GM20431 (cell line): ENCODE data around the gene MUC6.

Experiments used
- in situ Hi-C: fragments of 300-500 bp; cut with MseI, MboI; formaldehyde crosslinking; loops from one replicate; pipeline ENCODE4 v1.15.0; 2020; ENCODE audit warnings: low sequenced_read_pairs; ENCODE audit not compliant: unreplicated experiment

Gene MUC6

DNA sequence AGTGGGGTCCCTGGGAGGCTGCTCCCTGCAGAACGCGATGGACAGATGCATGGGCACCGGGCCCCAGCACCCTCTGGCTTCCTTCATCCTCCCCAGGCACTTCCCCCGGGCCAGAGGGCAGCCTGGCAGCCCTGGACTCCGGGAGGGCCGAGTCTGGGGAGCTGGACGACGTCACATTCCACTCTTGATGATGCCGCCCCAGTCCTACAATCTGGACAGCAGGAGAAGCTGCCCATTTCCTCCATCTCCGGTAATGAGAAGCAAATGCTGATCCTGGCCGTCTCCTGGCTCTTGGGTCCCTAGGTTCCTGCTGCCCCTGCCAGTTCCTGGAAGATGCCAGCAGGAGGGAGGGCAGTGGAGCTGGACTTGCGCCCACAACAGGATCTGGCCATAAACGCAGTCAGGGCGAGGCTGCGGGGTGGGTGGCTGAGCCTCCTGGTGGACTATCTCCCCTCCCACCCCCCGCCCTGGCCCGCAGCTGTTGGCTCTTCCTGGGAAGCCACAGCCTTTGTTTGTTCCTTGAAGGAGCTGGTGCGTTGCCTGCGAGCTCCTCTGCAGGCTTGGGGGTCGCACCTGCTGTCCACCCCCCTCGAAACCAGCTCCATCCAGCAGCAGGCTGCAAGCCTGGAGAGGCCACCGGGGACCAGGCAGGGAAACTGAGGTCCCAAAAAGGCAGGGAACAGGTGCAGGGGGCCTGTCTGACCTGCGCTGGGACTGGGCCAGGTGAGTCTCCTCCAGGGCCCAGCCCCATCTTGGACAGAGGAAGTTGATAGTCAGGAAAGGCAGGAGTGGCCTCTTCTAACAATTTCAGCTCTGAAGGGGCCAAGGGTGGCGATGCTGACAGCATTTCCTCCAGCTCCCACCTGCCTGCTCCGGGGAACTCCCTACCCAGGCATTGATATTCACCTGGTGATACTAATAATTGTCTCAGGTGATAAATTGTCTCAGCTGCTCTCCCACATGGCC lies 17.9 kb upstream of the MUC6 start:
- in situ Hi-C loops: loop anchor here (10.0 kb wide), 1 partner anchor 200 kb away; no protein-coding TSS in a partner anchor

DNA sequence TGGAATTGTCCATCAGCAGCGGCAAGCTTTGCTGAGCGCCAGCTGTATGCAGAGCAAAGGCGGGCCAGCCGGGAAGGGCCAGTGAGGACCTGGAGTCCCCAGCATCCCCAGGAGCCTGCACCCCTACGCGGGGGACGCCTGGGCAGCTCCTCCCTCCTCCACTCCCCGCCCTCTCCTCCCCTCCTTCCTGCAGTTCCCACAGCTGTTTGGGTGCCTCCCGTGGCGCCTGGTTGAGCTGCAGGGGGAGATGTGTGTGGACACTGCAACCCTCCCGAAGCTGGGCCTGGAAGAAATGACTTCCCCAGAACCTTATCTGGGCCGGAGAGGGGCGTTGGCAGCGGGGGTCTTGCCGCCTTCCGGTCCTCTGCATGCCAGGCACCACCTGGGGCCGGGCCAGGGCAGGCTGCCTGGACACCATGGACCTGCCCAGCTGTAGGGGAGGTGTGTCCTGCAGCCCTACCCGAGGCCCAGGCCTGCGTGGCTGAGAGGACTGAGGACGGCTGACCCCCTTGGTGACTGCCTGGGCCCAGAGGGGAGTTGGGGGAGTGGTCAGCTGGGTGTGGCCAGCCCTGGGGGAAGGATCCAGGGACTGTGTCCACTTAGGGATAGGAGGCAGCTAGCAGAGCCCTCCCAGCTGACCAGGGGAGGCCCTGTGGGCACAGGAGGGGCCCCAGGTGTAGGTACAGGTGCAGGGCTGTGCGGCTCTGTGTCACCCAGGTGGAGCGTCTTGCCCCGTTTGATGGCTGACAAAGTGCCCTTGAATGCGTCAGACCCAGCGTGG lies 16.8 kb upstream of the MUC6 start:
- in situ Hi-C loops: loop anchor here (10.0 kb wide), 1 partner anchor 199 kb away; no protein-coding TSS in a partner anchor

DNA sequence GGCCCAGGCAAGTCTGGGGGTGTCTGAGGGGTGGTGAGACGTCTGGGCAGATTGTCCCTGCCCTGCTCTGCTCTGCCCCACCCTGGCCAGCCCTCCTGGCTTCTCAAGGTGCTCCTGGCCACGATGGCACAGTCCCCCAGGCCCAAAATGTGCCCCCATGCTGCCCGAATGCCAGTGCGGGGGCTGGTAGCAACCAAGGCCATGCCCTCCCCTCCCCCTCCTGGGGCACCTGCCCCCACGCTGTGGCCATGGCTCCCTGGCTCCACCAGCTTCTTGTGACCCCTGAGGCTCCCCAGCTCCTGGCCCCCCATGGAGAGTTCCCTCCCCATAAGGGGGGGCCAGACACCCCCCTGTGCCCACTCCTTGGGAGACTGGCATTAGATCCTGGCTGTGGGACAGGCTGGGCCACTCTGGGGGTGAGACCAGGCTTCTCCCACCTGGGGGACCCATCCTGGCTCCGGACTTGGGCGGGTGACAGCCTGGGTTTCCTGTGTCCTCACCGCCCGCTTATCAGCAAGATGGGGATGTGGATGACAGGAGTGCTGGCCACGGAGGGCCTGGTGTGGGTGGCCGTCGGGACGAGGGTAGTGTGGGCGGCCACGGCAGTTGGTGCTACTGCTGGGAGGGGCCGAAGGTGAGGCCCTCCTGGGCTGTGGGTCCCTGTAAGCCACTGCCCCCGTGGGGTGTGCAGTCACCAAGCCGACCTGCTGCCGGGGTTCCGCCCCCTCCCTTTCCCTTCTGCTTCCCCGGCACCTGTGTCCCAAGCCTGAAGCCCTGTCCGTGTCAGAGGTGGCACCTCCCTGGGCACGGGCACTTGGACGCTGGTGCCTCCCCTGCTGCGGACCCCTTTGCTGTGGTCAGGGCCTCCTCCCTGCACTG lies 15.9 kb upstream of the MUC6 start:
- in situ Hi-C loops: loop anchor here (10.0 kb wide), 1 partner anchor 198 kb away; no protein-coding TSS in a partner anchor

DNA sequence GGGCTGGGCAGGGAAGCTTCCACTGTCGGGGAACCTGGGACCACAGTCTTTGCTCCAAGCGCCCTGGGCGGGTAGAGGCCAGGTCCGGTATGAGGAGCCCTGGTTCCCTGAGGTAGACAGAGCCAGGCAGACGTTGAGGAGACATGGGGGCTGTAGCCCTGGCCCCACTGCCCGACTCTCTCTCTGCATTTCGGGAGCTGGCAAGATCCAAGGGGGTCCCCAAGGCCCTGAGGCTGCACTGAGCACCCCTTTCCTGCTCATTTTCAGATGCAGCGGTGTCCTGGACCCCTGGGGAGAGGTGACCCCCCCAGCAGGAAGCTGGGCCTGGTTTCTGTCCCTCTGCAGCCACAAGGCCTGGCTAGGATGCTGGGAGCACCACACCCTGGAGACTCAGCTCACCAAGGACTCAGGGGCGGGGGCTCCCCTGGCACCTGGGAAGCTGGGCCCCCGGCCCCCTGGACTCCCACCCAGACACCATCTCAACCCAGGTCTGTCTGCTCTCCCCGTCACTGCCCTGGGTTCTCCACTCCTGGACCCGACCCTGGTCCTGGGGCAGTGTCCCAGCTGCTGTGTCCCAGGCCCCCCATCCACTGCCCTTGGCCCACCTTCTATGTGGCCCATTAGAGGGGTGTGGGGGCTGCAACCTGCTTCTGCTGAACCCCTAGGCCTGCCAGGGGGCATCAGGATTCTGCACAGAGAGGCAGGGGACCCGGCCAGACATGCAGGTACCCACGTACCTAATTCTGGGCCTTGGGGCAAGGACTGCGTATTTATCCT lies 15.0 kb upstream of the MUC6 start:
- in situ Hi-C loops: loop anchor here (10.0 kb wide), 1 partner anchor 197 kb away; no protein-coding TSS in a partner anchor

DNA sequence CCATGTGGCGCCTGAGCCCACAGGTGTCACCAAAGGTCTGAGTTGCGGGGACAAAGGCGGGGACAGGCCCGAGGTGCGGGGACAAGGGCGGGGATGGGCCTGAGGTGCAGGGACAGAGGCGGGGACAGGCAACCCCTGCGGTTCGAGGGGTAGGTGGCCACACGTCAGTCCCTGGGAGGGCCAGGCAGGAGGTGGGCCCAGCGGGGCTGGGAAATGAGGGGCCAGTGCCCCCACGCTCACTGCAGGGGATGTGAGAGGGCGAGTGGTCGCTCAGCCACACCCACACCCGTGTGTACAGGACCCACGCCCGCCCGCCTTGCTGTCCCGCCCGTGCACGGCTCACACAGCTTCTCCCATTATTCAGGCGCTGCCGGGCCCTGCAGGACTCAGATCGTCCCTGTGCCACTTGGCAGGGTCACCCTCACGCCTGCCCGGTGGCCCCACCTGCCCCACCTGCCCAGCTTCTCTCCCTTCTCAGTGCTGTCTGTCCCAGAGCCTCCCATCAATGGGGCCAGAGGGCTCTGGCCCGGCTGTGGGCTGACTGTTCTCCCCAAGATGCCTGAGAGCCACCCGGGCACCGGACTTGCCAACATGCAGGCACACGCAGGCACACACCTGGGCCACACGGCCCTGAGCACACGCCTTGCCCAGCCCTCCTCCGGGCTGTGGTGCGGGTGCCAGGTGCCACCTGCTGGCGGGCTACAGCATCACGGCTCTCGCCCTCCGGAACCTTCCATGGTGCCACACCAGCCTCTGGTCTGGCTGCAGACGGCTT lies 14.2 kb upstream of the MUC6 start:
- in situ Hi-C loops: loop anchor here (10.0 kb wide), 1 partner anchor 196 kb away; no protein-coding TSS in a partner anchor

DNA sequence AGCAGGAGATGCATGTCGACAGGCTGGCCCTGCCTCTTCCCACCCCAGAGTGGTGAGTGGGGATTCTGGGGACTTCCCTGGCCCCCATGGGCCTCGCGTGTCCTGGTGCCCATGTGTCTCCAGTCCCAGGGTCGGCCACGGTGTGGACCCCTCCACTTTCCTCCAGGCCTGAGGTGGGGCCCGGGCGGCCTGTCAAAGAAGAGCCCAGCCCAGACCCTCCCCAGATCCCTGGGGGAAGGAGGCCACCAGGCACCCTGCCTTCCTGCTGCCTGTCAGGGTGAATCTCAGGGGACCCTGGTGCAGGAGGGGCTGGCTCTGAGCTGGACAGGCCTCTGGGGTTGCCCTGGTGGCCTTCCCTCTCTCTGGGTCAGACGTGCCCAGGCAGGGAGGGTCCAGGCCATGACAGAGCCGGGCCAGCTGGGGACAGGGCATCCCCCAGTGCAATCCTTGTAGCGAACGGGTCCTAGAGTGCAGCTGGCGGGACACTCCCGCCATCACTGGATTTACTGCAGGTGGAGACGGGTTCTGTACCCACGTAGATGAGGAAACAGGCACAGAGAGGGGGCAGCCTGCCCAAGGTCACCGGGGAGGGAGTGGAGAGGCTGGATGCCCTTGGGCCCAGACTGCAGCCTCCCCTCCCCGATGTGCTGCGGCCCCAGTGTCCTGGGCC lies 13.5 kb upstream of the MUC6 start:
- in situ Hi-C loops: loop anchor here (10.0 kb wide), 1 partner anchor 195 kb away; no protein-coding TSS in a partner anchor

DNA sequence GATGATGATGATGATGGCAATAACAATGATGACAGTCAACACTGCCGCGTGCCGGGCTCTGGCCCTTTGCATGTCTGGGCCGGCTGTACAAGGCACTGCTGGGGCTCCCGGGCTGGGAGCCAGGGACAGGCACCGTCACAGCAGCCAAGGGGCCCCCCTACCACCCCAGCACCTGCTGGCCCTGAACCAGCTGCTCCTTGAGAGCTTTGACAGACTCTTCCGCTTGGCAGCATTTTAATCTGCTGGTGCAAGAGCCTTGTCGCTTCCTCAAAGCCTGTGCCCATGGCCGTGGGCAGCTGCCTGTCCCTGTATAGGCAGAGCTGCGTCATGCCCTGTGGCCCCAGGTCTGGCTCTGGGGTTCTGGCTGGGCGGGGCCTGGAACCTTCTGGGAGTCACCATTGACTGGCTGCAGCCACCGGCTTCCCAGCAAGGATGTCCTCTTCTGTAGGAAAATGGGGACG lies 12.9 kb upstream of the MUC6 start:
- in situ Hi-C loops: no loop called here

DNA sequence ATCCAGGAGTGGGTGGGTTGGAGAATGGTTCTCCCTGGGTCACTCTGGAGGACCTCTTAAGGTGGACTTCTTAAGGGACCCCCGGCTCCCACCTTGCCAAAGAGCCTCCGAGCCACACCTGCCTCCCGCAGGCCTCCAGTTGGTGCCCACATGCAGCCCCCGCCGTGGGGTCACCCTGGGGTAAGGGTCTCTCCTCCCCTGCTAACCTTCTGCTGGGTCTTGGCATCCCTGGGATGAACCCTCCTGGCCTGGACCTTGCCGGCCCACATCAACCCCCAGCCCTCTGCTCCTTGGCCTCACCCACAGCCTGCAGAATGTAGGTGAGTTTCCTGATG lies 12.5 kb upstream of the MUC6 start:
- in situ Hi-C loops: no loop called here

DNA sequence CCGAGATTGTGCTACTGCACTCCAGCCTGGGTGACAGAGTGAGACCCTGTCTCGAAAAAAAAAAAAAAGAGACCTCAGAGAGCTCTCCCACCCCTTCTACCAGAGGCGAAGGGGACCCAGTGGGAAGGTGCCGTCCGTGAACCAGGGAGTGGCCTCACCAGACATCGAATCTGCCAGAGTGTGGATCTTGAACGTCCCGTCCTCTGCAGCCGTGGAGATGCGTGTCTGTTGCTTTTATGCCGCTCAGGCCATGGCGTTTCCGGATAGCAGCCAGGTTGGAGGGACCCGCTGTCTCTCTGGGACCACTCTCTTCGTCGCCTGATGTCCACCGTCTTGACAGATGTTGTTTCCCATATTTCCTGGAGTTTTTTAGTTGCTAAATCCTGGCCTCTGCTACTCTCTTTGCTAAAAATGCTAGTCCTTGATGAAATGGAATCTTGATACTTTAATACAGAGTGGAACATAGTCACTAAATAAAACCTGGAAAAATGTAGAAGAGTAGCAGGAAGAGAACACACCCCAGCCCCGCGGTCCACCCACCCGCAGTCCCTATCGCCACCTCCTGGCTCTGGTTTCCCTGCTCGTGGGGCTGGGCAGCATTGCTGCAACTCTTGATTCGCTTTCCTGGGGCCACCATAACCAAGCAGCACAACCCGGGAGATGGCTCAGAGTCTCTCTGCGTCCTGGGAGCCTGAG lies 12.0 kb upstream of the MUC6 start:
- in situ Hi-C loops: no loop called here

DNA sequence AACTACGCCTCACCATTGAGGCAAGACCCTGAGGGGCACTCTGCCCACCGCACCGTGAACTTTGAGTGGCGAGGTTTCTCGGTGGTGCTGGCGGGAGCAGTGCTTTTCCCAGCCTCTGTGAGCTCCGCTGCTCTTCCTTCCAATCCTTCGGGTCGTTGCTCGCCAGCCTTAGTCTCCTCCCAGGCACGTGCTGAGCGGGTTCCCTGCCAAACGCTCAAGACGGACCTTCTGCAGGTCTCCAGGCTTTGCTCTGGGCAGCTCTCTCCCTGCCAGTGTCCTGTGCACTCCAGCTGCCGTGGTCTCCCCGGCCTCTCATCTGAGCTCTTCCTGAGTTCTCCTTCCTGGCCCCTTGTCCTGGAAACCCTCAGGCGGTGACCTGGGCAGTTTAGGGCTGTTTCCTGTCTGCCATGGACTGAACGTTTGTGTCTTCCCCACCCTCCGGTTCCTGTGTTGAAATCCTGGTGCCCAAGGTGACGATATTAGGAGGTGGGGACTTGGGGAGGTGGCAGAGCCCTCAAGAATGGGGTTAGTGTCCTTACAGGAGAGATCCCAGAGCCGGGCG lies 11.2 kb upstream of the MUC6 start:
- in situ Hi-C loops: no loop called here

DNA sequence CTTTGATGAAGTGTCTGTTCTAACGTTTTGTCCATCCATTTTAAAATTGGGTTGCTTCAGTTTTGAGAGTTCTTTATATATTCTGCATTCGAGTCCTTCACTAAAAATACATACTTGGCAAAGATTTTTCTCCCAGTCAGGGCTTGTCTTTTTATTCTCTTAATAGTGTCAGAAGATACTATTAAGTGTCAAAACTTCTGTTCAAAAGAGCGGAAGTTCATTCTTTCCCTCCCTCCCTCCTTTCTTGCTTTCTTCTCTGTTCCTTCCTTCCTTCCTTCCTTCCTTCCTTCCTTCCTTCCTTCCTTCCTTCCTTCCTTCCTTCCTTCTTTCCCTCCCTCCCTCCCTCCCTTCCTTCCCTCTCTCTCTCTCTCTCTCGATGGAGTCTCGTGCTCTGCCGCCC lies 7.6 kb upstream of the MUC6 start:
- in situ Hi-C loops: no loop called here

DNA sequence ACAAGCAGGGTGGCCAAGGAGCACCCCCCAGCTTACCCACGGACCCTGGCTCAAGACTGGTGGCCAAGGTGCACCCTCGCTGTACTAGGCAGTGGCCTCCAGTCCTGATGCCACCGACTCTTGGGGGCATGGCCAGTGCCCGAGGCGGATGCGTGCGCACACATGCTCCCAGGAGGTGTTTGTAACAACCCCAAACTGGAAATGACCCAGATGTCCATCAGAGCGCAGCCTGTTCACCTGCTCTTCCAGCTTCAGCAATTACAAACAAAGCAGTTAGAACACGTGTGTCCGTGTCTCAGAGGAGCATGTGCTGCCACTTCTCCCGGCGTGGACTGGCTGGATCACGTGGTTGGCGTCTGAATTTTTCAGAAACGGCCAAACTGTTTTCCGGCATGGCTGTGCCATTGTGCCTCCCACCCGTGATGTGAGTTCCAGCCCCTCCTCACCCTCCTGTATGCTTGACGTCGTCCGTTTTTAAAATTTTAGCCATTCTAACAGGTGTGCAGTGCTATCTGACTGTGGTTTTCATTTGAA lies 7.1 kb upstream of the MUC6 start:
- in situ Hi-C loops: no loop called here

DNA sequence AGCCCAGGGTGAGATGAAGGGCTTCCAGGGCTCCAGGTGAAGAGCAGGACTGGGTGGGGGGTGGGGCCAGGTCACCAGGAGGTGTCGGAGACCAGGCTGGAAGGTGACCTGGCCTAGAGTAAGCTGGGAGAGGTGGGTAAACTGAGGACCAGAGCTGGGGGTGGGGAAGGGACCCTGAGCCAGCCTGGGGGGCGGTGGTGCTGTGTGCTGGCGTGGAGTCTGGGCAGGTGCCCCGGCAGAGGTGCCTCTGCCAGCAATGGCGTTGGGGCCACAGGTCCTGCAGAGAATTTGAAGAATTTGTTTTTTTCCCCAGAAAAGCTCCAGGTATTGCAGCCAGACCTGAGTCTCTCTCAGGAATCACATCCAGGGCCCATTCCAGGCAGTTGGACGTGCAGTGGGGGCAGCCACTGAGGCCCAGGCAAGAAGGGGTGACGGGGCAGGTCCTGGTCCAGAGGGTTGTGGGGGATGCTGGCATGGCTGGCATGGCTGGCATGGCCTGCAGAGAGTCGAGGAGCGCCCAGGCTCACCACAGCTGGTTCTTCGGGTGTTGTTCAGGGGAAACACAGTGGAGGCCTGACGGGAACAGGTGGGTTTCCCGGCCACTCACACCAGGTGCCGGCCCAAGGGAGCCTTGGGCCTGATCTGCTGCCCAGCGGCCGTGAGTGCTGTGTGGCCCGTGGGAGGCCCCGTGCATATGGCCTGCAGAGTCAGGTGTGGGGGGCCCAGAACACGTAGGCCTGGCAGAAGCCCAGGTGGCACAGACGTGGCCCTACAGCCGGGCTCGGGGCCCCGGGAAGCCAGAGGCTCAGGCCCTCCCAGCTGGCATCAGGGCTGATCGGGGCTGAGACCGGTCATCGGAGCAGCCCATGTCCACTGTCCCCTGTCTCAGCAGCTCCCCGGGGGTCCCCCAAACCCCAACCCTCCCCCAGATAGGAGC lies 6.4 kb upstream of the MUC6 start:
- in situ Hi-C loops: no loop called here

DNA sequence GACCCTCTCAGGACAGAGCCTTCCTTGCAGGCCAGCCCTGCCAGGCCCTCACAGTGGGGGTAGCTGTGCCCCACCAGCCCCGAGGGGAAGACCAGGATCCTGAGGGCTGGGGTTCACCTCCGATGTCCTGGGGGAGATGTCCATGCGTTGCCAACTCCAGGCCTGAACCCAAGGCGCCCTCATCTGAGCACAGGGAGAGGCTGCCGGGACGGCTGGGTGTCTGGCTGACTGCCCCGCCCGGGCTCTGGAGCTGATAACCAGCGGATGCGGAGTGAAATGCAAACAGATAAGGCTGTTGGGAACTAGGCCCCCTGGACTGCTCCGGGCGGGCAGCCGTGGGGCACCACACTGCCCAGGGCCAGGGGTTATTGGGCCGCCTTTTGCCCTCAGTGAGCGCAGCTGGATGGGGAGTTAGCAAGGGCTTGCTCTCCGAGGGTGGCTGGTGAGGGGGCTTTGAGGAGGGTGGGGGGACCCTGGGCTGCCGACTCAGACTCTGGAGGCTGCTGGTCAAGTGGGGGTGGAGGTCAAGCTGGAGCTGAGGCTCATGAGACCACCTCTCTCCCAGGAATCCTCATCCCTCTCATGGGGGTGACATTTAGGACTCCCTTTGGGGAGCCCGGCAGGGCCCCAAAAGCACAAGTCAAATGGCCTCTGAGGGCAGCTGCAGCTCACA lies 5.6 kb upstream of the MUC6 start:
- in situ Hi-C loops: no loop called here

DNA sequence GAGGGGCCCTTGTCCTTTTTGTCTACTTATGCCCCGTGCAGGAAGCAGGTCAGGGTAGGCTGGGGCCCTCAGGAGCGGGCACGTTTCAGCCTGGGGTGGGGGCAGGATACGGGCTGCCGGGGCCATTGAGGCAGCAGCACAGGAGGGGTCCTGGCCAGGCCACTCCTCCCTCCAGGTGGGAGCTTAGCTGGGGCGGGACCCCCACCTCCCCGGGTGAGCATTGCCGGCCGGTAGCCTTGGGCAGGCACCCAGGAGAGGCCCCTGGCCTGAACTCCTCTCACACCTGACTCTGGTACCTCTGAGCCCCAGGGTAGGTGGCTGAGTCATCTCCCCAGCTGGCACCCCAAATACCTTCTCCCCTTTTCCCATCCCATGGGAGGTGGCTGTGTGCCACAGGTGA lies 5.0 kb upstream of the MUC6 start:
- in situ Hi-C loops: no loop called here
